GM18508 (cell line): ENCODE data around the gene UPK3BL2.
"Not testable (repeated sequence)": the region's sequence is repeated elsewhere in the genome, so short reads cannot be mapped to it uniquely, and the experiment has no call there.

Source experiments
- ATAC-seq: cut with Tn5 transposase; IDR thresholded peaks from one replicate; pipeline ENCODE4 v1.9.1; 2021; ENCODE audit warnings: moderate number of reproducible peaks; ENCODE audit not compliant: insufficient read depth, unreplicated experiment

The UPK3BL2 gene

DNA sequence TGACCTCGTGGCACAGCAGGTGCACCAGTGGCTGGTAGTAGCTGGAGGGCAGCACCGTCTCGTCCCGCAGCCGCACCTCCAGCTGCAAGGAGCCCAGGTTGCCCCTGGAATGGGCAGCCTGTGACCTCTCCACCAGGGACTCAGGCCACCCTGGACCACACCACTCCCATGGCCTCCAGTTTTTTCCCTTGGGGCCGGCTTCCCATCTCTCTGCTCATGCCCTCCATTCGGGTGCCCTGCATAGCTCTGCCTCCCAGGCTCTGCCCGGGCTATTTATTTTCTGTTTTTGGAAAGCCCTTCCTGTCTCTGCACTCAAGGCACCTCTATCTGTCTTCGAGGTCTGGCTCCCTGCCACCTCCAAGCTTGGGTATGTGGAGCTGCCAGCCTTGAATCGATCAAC lies 46.6 kb downstream of the UPK3BL2 start:
- ATAC-seq = not testable (repeated sequence)

- ATAC-seq = not testable (repeated sequence)
Observed at GRCh38 chr7:102494473-102495149, 48.9 kb downstream of the UPK3BL2 start.

DNA sequence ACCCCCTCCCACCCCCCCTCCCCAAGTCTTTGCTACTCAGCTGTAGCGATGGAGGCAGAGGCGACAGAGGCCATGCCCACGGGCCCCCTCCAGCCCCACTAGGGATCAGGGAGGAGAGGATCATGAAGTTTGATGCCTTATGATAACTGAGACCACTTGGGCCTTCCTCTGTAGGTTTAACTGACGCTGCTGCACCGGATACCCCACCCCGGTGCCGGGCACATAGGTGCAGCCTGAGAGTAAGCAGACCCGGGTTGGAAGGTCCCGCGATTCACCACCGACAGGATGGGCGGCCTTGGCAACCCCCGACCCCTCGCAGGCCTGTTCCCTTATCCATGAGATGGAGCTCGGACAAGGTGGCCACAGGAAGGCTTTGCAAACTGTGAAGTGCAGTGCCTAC lies 49.5 kb downstream of the UPK3BL2 start:
- ATAC-seq = not testable (repeated sequence)

GRCh38 chr7:102493220-102493935 lies 50.1 kb downstream of the UPK3BL2 start:
- ATAC-seq = not testable (repeated sequence)

DNA sequence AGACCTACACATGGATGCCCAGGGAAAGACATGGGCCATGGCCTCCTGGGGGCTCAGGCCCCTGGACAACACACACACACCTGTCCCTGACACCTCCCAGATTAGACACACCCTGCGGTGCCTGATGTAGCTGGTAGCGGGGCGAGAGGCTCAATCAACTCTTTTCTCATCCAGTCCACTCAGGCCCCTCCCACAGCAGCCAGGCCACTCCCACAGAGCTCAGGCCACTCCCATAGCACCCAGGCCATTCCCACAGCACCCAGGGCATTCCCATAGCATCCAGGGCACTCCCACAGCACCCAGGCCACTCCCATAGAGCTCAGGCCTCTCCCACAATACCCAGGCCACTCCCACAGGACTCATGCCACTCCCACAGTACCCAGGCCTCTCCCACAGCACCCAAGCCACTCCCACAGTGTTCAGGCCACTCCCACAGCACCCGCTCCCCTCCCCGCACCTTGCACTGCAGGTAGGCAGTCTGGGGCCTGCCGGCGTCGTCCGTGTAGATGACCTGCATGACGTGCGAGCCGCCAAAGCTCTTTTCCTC lies 52.9 kb downstream of the UPK3BL2 start:
- not testable (repeated sequence) for ATAC-seq
